Muscle of back (tissue), 11 donors: ENCODE results near the gene MTREX. TPM values are rescaled to one million over a fixed set of nuclear protein-coding genes. Genes with fewer than 3 reads are reported as not detected.

Experiments
- DNase-seq, 3 donors: peaks; one replicate each; pipeline versions ENCODE4 v3.0.0 to v3.0.0-alpha.2; 2013
- polyA plus RNA-seq, 10 donors: library from polyadenylated mRNA; unstranded; fragments of 120-200 nt; gene quantifications; one replicate each; pipeline ENCODE4 v1.2.1, GENCODE V29; 2013; ENCODE audit not compliant: insufficient read length in 10 of 10

The MTREX gene
- polyA plus RNA-seq, 10 donors = 54.8 to 79.6 (median 65.4) TPM

DNA sequence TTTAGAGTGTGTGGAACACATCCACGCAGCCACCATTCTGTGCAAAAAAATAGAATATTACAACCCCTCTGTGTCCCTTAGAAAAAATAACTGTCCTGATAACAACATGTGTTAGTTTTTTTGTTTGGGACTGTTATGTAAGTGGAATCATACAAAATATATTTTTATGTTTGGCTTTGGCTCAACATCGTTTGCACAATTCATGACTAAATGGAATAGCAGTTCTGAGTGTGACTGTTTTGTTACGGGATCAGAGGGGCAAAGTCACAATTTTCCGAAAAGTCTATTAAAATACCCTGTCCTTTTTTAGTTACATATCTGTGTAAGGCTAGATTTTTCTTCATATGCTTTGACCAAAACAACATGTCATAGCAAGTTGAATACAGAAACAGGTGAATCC lies 12.8 kb downstream of the MTREX start:
- DNase-seq = no peak

DNA sequence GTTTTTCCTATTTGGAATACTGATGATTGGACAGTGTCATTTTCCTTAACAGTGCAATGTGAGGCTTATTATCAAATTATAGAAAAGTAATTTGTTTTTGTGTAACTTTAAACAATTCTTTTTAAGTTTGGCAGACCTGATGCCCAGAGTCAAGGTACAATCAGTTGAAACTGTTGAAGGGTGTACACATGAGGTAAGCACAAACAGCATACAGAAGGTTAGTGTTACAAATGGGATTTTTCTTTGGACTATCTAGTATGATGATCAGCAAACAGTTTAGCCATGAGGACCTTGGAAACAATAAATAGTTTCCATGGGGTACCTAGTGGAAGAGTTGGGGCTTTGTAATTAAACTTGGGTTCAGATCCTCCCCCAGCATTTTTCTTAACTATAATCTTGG lies 16.2 kb downstream of the MTREX start:
- no peak for DNase-seq

DNA sequence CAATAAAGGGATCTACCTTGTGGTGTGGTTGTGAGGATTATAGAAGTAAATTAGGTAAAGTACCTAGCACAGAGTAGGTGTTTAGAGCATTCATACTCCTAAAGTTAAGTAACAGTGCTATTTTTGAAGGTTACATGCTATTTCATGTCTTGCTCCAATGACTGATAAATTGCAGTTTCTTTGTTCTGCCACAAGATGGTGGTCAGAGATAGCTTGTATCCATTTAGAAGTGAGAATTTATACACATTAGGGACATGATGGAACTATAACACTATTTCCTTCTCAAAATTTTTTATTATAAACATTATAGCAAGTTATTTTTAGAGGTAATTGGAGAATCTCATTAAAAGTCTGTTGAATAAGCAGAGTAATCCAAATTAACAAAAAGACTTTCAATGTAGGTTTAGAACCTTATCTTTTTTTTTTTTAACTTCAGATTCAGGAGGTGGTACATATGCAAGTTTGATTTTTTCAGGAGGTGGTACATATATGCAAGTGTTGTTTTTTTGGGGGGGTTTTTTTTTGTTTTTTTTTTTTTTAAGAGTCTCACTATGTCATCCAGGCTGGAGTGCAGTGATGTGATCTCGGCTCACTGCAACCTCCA lies 17.1 kb downstream of the MTREX start:
- DNase-seq = peak; percentile 19 to 53 (median 22)

DNA sequence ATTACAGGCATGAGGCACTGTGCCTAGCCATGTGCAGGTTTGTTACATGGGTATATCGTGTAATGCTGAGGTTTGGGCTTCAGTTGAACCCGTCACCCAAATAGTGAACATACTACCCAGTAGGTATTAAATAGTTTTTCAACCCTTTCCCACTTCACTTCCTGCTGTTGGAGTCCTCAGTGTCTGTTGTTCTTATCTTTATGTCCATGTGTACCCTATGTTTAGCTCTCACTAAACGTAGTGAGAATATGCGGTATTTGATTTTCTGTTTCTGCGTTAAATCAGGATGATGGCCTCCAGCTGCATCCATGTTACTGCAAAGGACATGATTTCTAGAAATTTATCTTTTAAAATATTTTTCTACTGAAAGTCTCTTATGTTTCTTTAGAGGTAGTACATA lies 17.8 kb downstream of the MTREX start:
- DNase-seq = no peak

DNA sequence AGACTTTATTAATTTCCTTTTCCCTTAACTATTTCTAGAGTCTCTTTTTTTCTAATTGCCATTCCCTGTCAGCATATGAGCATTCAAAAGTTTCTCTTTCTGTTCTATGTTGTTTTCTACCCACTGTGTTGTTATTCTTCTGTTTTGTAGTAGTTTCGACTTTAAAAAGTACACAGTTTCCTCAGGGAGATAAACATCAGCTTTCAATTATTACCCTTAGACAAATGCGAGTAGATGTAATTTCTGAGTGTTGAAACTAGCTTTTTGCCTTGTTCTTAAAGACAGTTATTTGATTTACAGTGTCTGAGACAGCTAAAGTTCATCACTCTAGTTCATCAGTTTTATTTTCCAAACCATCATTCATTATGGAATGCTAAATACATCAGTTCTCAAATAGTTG lies 19.5 kb downstream of the MTREX start:
- DNase-seq = peak in 1 of 3 donors; percentile 26

DNA sequence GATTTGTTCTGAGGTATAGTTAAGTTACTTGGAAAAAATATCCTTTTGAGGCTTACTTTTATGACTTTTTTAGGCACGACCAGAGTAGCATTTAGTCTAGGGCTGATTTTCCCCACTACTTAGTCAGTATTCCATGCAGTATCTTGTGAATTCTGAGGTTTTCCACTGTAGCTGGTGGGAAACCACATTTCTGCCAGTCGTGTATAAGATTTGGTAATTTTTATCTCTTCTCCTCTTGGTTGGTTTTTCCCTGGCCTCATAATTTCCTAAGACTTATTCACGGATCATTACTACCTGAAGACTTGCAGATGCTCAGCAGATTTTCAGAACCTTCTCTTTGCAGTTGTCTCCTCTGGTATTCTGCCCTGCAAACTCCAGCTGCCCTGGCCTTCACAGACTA lies 23.5 kb downstream of the MTREX start:
- DNase-seq = no peak

DNA sequence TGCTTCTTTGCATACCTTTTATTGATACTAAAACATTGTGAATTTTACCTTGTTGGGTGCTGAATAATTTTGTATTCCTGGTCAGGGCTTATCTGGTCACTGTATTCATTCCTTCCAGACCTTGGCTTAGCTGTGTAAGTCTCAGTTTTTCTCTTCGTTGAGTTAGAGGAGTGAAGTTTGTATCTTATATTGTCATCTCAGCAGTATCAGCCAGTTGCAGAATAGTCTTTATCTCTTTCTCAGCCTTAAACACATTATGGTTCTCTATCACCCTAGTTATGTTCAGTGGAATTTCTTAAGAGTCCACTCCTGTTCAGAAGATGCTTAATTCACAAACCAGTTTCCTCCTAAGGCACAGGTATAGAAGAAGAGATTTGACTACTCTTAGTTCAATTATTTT lies 25.2 kb downstream of the MTREX start:
- DNase-seq = no peak

DNA sequence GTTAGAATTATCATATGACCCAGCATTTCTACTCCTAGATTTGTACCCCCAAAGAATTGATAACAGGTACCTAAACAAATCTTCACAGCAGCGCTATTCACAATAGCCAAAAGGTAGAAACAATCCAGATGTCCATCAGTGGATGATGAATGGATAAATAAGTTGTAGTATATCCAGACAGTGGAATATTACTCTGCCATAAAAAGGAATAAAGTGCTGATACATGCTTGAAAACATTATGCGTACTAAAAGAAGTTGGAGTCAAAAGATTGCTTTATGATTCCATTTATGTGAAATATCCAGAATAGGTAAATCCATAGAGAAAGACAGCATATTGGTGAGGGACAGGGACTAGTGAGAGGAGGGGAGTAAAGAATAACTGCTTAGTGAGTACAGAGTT lies 26.0 kb downstream of the MTREX start:
- no peak for DNase-seq

DNA sequence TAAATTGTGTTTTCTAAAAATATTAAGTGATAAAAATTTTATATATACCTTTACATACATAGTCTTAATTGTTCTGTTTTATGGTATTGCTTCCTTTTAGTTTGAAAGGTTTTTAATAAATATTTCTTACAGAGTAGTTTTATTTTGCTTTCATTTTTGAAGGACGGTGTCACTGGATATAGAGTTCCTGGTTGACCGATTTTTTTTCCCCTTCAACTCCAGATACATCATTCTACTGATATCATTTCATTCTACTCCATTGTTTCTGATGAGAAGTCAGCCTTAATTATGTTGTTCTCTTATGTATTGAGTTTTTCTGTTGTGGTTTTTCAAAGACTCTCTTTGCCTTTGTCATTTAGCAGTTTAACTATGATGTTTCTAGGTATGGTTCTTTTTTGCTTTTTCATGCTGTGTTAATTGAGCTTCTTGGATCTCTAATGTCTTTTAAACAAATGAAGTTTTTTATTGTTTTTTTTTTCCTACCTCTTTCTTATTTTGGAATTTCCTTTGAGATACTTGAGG lies 30.4 kb downstream of the MTREX start:
- DNase-seq = no peak

DNA sequence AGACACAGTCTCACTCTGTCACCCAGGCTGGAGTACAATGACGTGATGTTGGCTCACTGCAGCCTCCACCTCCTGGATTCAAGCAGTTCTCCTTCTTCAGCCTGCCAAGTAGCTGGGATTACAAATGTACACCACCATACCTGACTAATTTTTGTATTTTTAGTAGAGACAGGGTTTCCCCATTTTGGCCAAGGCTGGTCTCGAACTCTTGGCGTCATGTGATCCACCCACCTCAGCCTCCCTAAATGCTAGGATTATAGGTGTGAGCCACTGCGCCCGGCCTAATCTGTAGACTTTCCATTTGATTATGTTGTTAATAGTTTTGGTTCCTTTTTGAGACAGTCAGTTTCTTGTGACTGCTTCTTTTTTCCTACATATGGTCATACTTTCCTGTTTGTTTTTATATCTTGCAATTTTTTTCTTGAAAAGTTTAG lies 31.0 kb downstream of the MTREX start:
- no peak for DNase-seq

DNA sequence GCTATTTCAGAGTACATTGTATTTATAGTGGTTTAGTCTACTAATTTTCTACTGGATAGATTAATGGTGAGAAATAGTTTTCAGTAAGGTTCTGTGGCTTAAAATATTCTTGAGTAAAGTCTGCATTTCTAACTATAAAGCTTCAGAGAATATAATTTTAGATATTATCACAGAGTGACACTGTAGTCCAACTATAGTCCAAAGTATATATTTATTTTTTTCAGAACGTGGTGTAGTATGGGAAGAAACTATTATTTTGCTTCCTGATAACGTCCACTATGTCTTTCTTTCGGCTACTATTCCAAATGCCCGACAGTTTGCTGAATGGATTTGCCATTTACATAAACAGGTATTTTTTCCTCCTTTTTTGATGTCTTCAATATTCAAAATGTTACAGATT lies 35.3 kb downstream of the MTREX start:
- no peak for DNase-seq

DNA sequence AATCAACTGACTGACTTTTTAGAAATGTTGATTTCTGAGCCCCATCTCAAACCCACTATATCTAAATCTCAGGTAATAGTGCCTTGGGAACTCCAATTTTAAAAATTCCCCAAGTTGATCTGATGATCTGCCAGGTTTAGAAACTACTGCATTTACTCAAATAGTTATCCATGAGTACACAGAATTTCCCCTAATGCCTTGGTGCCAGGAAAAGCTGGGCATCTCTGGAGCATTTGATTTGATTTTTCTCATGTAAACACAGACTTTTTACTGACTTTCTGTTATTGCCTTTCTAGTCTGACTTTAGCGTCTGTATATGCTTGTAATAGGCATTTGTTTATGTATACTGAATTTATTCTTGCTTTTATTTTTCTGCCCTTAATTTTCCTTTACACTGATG lies 35.8 kb downstream of the MTREX start:
- no peak for DNase-seq

DNA sequence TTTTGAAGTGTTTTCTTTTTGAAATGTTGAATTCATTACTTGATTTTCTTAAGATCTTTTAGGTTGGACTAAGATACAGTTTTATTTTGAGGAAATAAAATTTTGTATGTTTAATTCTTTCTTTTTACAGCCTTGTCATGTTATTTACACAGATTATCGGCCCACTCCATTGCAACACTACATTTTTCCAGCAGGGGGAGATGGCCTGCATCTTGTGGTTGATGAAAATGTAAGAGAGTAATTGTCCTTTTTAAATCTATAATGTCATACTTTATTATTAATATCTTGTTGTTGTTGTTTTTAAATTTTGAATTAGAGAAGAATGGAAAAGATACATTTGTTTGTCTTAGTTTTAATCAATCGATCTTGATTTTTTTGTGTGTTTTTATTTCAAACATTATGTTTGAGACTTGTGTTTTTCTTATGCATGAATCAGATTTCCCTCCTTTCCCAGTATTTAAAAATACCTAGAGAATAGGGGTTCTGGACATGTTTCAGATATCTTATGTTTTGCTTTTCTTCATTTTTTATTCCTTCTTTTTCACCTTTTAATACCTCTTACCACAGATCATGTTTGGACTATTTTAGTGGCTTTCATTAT lies 36.7 kb downstream of the MTREX start:
- peak; percentile 45 to 77 (median 60) for DNase-seq

DNA sequence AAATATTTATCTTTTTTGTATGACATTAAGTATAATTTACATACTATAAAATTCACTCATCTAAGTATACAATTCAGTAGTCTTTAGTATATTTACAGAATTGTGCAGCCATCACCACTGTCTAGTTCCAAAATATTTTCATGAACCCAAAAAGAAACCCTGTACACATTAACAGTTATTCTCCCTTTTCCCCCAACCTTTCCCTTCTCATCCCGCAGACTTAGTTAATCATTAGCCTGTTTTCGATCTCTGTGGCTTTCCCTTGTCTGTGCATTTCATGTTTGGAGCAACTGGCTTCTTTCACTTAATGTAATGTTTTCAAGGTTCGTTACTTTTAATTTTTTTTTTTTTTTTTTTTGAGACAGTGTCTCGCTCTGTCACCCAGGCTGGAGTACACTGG lies 37.5 kb downstream of the MTREX start:
- no peak for DNase-seq

DNA sequence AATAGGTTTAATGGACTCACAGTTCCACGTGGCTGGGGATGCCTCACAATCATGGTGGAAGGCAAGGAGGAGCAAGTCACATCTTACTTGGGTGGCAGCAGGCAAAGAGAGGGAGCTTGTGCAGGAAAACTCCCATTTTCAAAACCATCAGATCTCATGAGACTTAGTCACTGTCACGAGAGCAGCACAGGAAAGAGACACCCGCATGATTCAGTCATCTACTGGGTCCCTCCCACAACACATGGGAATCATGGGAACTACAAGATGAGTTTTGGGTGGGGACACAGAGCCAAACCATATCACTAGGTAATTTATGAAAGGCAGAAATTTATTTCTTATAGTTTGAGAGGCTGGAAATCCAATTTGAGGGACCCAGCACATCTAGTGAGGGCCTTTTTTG lies 40.0 kb downstream of the MTREX start:
- no peak for DNase-seq

DNA sequence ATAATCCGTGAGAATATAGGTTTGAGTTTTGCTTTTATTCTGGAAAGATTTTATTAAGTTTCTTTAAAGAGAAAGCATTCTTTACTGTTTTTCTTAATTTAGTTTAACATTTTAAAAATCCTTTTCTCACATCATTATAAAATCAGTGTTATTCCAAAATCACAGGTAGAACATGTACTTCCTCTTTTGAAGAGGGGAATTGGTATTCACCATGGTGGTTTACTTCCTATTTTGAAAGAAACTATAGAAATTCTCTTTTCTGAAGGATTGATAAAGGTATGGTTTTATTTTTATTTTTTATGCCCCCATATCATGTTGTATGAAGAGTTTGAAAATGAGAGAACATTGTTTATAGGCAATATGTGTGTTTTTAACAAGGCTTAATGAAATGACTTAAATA lies 43.0 kb downstream of the MTREX start:
- DNase-seq = no peak

DNA sequence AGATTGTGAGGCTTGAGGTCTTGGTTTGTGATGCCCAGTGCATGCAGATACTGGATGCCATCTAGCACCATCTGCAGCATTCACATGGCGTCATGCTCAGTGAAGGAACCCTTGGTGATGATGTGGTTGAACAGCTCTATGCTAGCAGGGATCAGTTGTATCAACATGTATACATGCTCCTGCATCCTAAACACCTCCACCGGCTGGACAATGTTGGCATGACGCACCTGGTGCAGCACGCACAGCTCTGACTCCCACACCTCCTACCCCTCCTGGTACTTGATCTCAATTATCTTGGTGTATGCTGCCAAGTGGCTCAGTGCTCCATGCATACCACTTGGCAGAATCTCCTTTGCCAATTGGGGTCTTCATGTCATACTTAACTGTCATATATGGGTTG lies 49.1 kb downstream of the MTREX start:
- no peak for DNase-seq

DNA sequence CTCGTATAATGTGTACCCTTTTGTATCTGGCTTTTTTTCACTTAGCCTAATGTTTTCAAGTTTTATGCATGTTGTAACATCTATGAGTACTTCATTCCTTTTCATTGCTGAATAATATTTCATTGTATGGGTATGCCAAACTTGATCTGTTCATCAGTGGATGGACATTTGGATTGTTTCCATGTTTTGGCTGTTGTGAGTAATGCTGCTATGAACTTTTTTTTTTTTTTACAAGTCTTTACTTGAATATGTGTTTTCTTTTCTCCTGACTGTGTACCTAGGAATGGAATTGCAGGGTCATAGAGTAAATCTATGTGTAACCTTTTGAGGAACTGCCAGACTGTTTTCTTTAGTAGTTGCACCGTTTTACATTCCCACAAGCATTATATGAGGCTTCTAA lies 52.4 kb downstream of the MTREX start:
- DNase-seq = no peak

DNA sequence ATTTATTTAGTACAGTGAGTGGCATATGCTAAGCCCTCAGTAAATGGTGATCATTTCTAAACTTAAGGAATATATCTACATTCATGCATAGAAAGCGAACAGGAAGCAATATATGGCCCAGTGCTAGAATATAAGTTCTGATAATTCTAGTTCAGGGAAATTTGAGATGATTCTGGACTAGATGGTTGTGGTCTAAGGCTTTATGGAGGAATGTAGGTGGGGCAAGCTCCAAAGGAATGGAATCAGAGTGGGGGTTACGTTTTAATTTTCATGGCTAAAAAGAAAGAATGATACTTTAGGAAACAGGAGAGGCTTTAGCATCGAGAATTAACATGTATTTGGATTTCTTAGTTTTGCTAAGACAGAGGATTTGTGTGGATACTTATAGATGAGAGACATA lies 56.1 kb downstream of the MTREX start:
- DNase-seq = no peak

DNA sequence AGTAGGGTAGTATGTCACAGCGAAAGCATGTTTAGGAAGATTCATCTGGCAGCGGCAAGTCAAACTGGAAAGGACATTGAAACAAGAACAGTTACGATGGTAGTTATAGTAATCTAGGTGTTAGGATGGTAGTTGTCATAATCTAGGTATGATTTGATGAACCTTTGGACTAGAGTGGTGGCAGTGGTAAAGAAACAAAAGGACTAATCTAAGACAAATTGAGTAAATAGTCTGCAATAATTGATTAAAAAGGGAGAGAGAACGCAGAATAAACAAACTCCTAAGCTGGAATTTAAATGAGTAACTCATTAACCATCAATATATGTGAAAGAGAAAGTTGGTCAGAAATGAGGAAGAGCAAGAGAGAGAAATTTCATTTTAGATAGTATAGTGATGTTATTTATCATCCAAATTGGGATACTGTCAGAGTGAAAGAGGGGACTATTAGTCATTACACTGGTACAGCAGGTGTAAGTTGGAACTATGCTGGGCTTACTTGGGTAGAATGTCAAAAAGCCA lies 56.8 kb downstream of the MTREX start:
- no peak for DNase-seq

DNA sequence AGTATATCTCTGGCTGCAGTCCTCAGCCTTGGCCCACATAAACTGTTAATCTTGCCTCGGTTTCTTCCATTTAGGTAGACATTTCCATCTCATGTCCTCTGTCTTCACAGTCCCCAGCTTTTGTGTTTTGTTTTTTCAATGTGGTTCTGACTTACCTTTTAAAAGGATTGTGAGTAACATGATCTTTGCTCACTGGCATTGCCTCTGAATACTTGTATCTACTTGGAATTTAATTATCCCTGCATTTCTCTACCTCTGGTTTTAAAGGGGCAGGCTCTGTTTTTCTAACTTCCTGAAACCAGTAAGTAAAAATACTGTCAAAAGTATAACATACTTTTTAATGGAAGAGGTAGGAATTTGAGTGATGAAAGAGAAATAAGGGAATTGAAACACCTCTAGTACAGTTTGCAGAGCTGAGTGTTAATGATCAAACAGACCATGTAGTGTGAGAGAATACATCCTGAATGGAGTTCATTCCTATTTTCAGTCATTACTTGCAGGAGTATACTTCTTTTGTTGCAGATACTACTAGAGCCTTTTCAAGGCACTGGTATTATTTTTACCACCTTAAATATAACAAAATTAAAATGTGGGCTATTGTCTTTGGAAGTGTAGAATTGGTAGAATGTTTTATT lies 62.6 kb downstream of the MTREX start:
- no peak for DNase-seq

DNA sequence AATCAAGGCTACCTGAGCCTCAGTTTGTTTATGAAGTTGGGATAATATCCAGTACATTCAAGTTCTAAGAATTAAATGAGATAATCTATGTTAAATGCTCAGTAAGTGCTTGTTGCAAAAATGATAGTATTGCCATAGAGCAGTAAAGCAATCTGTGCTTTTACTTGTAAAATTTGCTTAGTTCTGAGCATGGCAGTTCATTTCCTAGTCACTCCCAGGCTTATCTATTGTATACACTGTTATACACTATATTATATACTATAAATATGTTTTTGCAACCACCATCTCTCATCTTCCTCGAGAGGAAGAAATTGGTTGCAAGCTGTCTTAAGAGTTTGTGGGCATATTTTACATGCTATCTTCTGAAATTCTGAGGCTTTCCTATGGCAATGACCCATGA lies 63.4 kb downstream of the MTREX start:
- no peak for DNase-seq
